ENCODE measurements around the gene SLC17A4.

DNA sequence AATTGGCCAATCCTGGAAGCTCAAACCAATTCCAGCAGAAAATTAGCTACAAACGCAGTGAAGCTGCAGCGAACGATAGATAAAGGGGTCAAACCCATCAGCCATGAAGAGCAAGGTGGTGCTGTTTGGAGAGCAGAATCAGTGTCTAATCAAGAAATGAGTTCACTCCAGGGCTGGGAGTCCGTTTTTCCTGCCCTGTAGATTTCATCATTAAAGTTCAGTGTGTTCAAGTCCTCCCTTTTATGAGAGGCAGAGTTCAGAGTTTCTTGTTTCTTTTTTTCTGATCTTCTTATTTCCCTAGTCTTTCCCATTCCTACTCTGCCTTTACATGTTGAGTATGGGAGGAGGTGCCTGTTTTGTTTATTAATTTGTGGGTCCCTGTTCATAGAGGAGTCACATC lies 46.9 kb downstream of the SLC17A4 start:
- TF ChIP-seq CTCF (conservative IDR thresholded peaks at IDR 0.05; ENCODE audit: low read depth, low read length) = no peak
- TF ChIP-seq EZH2 (IDR thresholded peaks at IDR 0.05; ENCODE audit: borderline replicate concordance, low read depth, low read length, poor library complexity, severe bottlenecking) = no peak
